Measurements from ENCODE around the gene SLC7A6OS.
A peak's percentile ranks its signal among the peaks of the same experiment; 100 is the strongest.

GRCh38 chr16:68310774-68311511 lies at the start of gene SLC7A6OS, which contains the start of gene PRMT7:
- peak; percentile 93 for TF ChIP-seq POLR2AphosphoS5 (IDR thresholded peaks at IDR 0.05; ENCODE audit: low read depth, low read length)
- TF ChIP-seq TAF1 (IDR thresholded peaks at IDR 0.05; ENCODE audit: low read depth, low read length), result peak; percentile 76
- TF ChIP-seq POLR2A (IDR thresholded peaks at IDR 0.05; ENCODE audit: low read depth, low read length), result peak; percentile 95
- TF ChIP-seq SPI1 (IDR thresholded peaks at IDR 0.05; ENCODE audit: low read depth, low read length), result peak; percentile 74

Measured in GM12891 (cell line).